A673 (cell line): ENCODE measurements around the gene SOX6. TPM values are rescaled to one million over a fixed set of nuclear protein-coding genes. Genes with fewer than 3 reads are reported as not detected.

ENCODE experiments used
- BruUV-seq: library from RNA; stranded (reverse); fragments of 400-500 nt; replicated peaks from 2 replicates; lab custom pipeline; 2021; lab: Mats Ljungman, UMichigan
- CTCF ChIA-PET: fragments of 300-600 bp; sonication (Branson Sonifier 250); formaldehyde crosslinking; loops from one replicate; lab custom pipeline; 2022; ENCODE audit warnings: antibody characterized with exemption; lab: Charles Lee
- POLR2A ChIA-PET: fragments of 300-600 bp; sonication (Branson Sonifier 250); formaldehyde crosslinking; loops from one replicate; lab custom pipeline; 2022; ENCODE audit warnings: antibody characterized with exemption; ENCODE audit not compliant: low non-redundant PET; lab: Charles Lee
- DNase-seq: peaks from one replicate; pipeline ENCODE4 v3.0.0-alpha.2; 2015; ENCODE audit warnings: low spot score
- H3K27ac ChIP-seq: fragments of 200-600 bp; sonication (generic); 2 replicates; pipeline ENCODE4 v1.5.1; 2016; ENCODE audit warnings: mixed run types, low read depth, mild to moderate bottlenecking, mixed read lengths, antibody characterized with exemption, low read length; ENCODE audit not compliant: poor library complexity, severe bottlenecking
- H3K27me3 ChIP-seq: fragments of 200-600 bp; sonication (generic); replicated peaks from 2 replicates; pipeline ENCODE4 v1.6.1; 2017; ENCODE audit warnings: mixed run types, low read depth, mild to moderate bottlenecking, mixed read lengths, antibody characterized with exemption, low read length; ENCODE audit not compliant: insufficient read depth, poor library complexity
- H3K36me3 ChIP-seq: fragments of 200-600 bp; sonication (generic); 2 replicates; pipeline ENCODE4 v1.6.1; 2016; ENCODE audit warnings: mixed run types, mild to moderate bottlenecking, mixed read lengths, antibody characterized with exemption, low read length; ENCODE audit not compliant: insufficient read depth, poor library complexity, severe bottlenecking
- H3K4me1 ChIP-seq: fragments of 200-600 bp; sonication (generic); 2 replicates; pipeline ENCODE4 v1.6.1; 2017; ENCODE audit warnings: mixed run types, mild to moderate bottlenecking, mixed read lengths, antibody characterized with exemption, low read length; ENCODE audit not compliant: insufficient read depth, poor library complexity, severe bottlenecking
- H3K4me3 ChIP-seq: fragments of 200-600 bp; sonication (generic); 2 replicates; pipeline ENCODE4 v1.5.1; 2016; ENCODE audit warnings: low read depth, mixed run types, mild to moderate bottlenecking, mixed read lengths, low read length; ENCODE audit not compliant: poor library complexity, severe bottlenecking
- H3K9me3 ChIP-seq: fragments of 200-600 bp; sonication (generic); 2 replicates; pipeline ENCODE4 v1.6.1; 2016; ENCODE audit warnings: mixed run types, low read depth, mild to moderate bottlenecking, mixed read lengths, antibody characterized with exemption, low read length; ENCODE audit not compliant: poor library complexity, severe bottlenecking
- CTCF ChIP-seq: fragments of 300-800, 200-600 bp; sonication (generic); conservative IDR thresholded peaks from 2 replicates; pipeline ENCODE4 v1.5.1; 2017; ENCODE audit warnings: low read depth, mild to moderate bottlenecking, antibody characterized with exemption, low read length, moderate library complexity, mixed read lengths
- EZH2 ChIP-seq: fragments of 200-600 bp; sonication (generic); IDR thresholded peaks from 2 replicates; pipeline ENCODE4 v1.6.1; 2017; ENCODE audit warnings: borderline replicate concordance, low read depth, mild to moderate bottlenecking, mixed read lengths, antibody characterized with exemption, low read length; ENCODE audit not compliant: poor library complexity, severe bottlenecking
- intact Hi-C: fragments of 100-400 bp; cut with micrococcal nuclease; formaldehyde crosslinking; loops from one replicate; pipeline ENCODE4 v1.10.0; 2022; ENCODE audit not compliant: unreplicated experiment
- total RNA-seq: library from RNA; stranded (reverse); gene quantifications from 2 replicates; pipeline ENCODE4 v1.2.3, GENCODE V29; 2021

SOX6 gene
- total RNA-seq, 1 experiment from 2014 or later = 27.5 TPM

- no peaks in the 10 kb centered on the region for H3K27me3 ChIP-seq
- H3K4me1 ChIP-seq = peaks cover 30% of the 10 kb centered on the region
- TF ChIP-seq EZH2 (no peak), CTCF (no peak)
- H3K36me3 ChIP-seq = no peaks in the 10 kb centered on the region
- intact Hi-C loops = no loop called here
- no TSS peak for BruUV-seq
- H3K9me3 ChIP-seq = no peaks in the 10 kb centered on the region
- H3K27ac ChIP-seq = no peak overlapping the region
- no peak for DNase-seq
- H3K4me3 ChIP-seq = no peak overlapping the region
- ChIA-PET CTCF (no interaction called here), POLR2A (no interaction called here)
These were observed 274.0 kb downstream of the SOX6 start for GRCh38 chr11:16082095-16083055.

- POLR2A ChIA-PET = no interaction called here
- Histone ChIP-seq H3K27ac (no peak overlapping the region), H3K36me3 (no peaks in the 10 kb centered on the region), H3K27me3 (no peaks in the 10 kb centered on the region), H3K4me3 (no peak overlapping the region), H3K4me1 (peaks cover 27% of the 10 kb centered on the region), H3K9me3 (no peaks in the 10 kb centered on the region)
- CTCF ChIA-PET = no interaction called here
- BruUV-seq = no TSS peak
- no peak for DNase-seq
- intact Hi-C loops = no loop called here
- TF ChIP-seq EZH2 (no peak), CTCF (no peak)
These were observed 274.8 kb downstream of the SOX6 start for GRCh38 chr11:16081382-16082094.

- BruUV-seq = no TSS peak
- Histone ChIP-seq H3K36me3 (no peaks in the 10 kb centered on the region), H3K4me1 (peaks cover 20% of the 10 kb centered on the region), H3K27me3 (no peaks in the 10 kb centered on the region), H3K9me3 (no peaks in the 10 kb centered on the region), H3K27ac (no peak overlapping the region), H3K4me3 (no peak overlapping the region)
- ChIA-PET POLR2A (no interaction called here), CTCF (no interaction called here)
- no peak for DNase-seq
- TF ChIP-seq EZH2 (no peak), CTCF (no peak)
- intact Hi-C loops = no loop called here
These were observed 275.5 kb downstream of the SOX6 start for GRCh38 chr11:16080688-16081381.
